GM10266 (cell line): ENCODE results near the gene ANKRD18B.
"Not testable (repeated sequence)": the region's sequence is repeated elsewhere in the genome, so short reads cannot be mapped to it uniquely, and the experiment has no call there.

ENCODE experiments used
- DNase-seq: peaks from one replicate; pipeline ENCODE4 v3.0.0; 2012; ENCODE audit errors: extremely low spot score
- TF ChIP-seq, protein P1 (sequence below): IDR thresholded peaks from 2 replicates; pipeline ENCODE4 v1.5.1; 2012; ENCODE audit warnings: mild to moderate bottlenecking, low read depth; ENCODE audit not compliant: control insufficient read depth, insufficient read depth; ENCODE audit errors: missing control alignments

The ANKRD18B gene

GRCh38 chr9:33604249-33604648, 80.2 kb downstream of the ANKRD18B start:
- TF ChIP-seq, protein P1, sequence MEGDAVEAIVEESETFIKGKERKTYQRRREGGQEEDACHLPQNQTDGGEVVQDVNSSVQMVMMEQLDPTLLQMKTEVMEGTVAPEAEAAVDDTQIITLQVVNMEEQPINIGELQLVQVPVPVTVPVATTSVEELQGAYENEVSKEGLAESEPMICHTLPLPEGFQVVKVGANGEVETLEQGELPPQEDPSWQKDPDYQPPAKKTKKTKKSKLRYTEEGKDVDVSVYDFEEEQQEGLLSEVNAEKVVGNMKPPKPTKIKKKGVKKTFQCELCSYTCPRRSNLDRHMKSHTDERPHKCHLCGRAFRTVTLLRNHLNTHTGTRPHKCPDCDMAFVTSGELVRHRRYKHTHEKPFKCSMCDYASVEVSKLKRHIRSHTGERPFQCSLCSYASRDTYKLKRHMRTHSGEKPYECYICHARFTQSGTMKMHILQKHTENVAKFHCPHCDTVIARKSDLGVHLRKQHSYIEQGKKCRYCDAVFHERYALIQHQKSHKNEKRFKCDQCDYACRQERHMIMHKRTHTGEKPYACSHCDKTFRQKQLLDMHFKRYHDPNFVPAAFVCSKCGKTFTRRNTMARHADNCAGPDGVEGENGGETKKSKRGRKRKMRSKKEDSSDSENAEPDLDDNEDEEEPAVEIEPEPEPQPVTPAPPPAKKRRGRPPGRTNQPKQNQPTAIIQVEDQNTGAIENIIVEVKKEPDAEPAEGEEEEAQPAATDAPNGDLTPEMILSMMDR: peak; percentile 13
- DNase-seq: peak; percentile 21

- not testable (repeated sequence) for DNase-seq
These were observed 80.9 kb downstream of the ANKRD18B start for GRCh38 chr9:33604936-33605335.

DNA sequence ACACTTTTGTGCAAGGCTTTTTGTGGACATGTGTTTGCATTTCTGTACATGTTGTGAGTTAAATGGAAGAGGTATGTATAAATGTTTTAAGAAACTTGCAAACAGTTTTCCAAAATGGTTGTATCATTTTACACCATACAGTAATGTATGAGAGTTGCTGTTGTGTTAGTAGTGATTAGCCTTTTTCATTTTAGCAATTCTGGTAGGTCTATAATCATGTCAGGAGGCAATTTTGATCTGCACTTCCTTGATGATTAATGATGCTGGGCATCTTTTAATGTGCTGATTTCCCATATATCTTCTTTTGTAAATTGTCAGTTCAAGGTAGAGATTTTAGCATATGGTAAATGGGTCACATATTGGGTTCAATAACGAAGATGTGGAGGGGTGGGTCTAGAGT, 87.3 kb downstream of the ANKRD18B start:
- TF ChIP-seq, protein P1: no peak
- DNase-seq: no peak

GRCh38 chr9:33612410-33612809, 88.4 kb downstream of the ANKRD18B start:
- not testable (repeated sequence) for DNase-seq

- DNase-seq: no peak
- TF ChIP-seq, protein P1: no peak
These were observed 90.1 kb downstream of the ANKRD18B start for GRCh38 chr9:33614001-33614687.

- DNase-seq: not testable (repeated sequence)
These were observed 94.3 kb downstream of the ANKRD18B start for GRCh38 chr9:33618370-33618769.

GRCh38 chr9:33619666-33620404, 95.8 kb downstream of the ANKRD18B start:
- no peak for DNase-seq
- TF ChIP-seq, protein P1: no peak

DNA sequence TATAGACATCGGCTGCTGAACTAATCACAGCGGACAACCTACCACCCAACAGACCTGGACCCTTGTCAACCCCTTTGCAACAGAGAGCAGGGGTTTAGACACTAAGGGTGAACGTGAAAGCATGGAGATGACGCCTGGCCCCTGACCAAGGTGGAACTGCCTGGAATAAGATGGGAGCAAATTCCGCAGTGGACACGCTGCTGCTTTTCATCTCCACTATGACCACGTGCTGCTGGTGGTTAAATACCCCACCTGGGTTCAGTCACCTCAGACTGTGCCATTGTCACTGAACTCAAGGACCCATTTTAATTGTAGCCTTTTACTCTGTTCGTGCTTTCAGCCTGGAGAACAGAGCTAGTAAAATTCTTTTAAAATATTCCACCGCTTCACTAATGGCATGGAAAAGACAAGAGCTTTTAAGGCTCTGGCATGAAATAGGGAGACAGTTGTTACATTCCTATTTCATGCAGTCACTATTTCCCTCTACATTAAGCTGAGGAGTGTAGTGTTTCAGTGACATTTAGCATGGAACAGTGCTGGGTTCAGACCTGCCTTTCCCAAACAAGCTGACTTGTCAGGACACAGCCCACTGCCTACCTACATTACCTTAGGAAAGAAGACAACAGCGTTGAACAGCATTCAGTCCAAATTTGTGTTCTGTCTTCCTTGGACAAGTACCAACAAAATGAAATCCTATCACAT, 96.8 kb downstream of the ANKRD18B start:
- DNase-seq: no peak
- TF ChIP-seq, protein P1: no peak
